Glutamatergic neuron (in vitro differentiated cells): Measurements from ENCODE around the gene KRTAP9-7. TPM values are rescaled to one million over a fixed set of nuclear protein-coding genes. Genes with fewer than 3 reads are reported as not detected.

ENCODE experiments used
- DNase-seq: peaks from one replicate; pipeline ENCODE4 v3.0.0; 2022
- H3K27ac Mint-ChIP-seq: one replicate; pipeline ENCODE4 v1.8.0; 2020; ENCODE audit warnings: mild to moderate bottlenecking, mixed read lengths, inconsistent platforms; ENCODE audit not compliant: unreplicated experiment
- H3K27me3 Mint-ChIP-seq: one replicate; pipeline ENCODE4 v1.8.0; 2020; ENCODE audit warnings: mild to moderate bottlenecking, moderate library complexity, mixed read lengths, inconsistent platforms; ENCODE audit not compliant: unreplicated experiment
- H3K36me3 Mint-ChIP-seq: one replicate; pipeline ENCODE4 v1.8.0; 2020; ENCODE audit warnings: mild to moderate bottlenecking, mixed read lengths, inconsistent platforms; ENCODE audit not compliant: unreplicated experiment
- H3K4me1 Mint-ChIP-seq: one replicate; pipeline ENCODE4 v1.8.0; 2020; ENCODE audit warnings: mild to moderate bottlenecking, low read depth, mixed read lengths, inconsistent platforms; ENCODE audit not compliant: unreplicated experiment
- H3K4me3 Mint-ChIP-seq: one replicate; pipeline ENCODE4 v1.8.0; 2020; ENCODE audit warnings: mild to moderate bottlenecking, mixed read lengths, inconsistent platforms; ENCODE audit not compliant: unreplicated experiment
- H3K9me3 Mint-ChIP-seq: one replicate; pipeline ENCODE4 v1.8.0; 2020; ENCODE audit warnings: mild to moderate bottlenecking, moderate library complexity, mixed read lengths, inconsistent platforms; ENCODE audit not compliant: unreplicated experiment
- total RNA-seq: library from RNA; stranded (reverse); fragmentation: NEBNext Ultra II Directional; extraction: Animal tissue kit (Norgen Biotek cat#: 25700); gene quantifications from one replicate; pipeline ENCODE4 v1.2.1, GENCODE V29; 2021; ENCODE audit not compliant: unreplicated experiment
- TF ChIP-seq, protein P1 (sequence below): fragments of 200-600 bp; sonication (generic); IDR thresholded peaks from one replicate; pipeline ENCODE4 v1.5.0; 2021; ENCODE audit not compliant: partially characterized antibody, unreplicated experiment

Gene KRTAP9-7
- total RNA-seq, 1 donor from 2014 or later = not detected

DNA sequence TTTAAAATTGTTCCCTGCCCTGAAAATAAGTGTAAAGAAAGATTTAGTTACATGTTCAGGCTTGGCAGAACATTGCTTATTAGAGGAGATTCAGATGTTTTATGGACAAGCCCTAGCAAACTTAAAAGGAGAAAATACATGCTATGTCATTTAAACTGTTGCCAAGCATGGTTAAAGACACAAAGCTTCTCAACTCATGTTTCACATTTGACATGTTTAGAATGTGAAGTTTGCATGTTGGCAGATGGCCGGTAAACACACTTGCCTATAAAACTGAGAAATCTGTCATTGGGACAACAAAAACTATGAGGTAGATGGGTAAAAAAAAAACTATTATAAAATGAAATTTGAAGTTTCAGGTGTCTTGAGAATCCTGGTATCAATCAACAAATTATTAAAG, 21.3 kb downstream of the KRTAP9-7 start:
- H3K4me1 Mint-ChIP-seq = no peaks in the 10 kb centered on the region
- H3K27ac Mint-ChIP-seq = no peak overlapping the region
- DNase-seq = no peak
- TF ChIP-seq, protein P1, sequence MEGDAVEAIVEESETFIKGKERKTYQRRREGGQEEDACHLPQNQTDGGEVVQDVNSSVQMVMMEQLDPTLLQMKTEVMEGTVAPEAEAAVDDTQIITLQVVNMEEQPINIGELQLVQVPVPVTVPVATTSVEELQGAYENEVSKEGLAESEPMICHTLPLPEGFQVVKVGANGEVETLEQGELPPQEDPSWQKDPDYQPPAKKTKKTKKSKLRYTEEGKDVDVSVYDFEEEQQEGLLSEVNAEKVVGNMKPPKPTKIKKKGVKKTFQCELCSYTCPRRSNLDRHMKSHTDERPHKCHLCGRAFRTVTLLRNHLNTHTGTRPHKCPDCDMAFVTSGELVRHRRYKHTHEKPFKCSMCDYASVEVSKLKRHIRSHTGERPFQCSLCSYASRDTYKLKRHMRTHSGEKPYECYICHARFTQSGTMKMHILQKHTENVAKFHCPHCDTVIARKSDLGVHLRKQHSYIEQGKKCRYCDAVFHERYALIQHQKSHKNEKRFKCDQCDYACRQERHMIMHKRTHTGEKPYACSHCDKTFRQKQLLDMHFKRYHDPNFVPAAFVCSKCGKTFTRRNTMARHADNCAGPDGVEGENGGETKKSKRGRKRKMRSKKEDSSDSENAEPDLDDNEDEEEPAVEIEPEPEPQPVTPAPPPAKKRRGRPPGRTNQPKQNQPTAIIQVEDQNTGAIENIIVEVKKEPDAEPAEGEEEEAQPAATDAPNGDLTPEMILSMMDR = no peak
- peaks cover 2% of the 10 kb centered on the region for H3K9me3 Mint-ChIP-seq
- H3K36me3 Mint-ChIP-seq = no peaks in the 10 kb centered on the region
- no peak overlapping the region for H3K4me3 Mint-ChIP-seq
- H3K27me3 Mint-ChIP-seq = peaks cover 4% of the 10 kb centered on the region

DNA sequence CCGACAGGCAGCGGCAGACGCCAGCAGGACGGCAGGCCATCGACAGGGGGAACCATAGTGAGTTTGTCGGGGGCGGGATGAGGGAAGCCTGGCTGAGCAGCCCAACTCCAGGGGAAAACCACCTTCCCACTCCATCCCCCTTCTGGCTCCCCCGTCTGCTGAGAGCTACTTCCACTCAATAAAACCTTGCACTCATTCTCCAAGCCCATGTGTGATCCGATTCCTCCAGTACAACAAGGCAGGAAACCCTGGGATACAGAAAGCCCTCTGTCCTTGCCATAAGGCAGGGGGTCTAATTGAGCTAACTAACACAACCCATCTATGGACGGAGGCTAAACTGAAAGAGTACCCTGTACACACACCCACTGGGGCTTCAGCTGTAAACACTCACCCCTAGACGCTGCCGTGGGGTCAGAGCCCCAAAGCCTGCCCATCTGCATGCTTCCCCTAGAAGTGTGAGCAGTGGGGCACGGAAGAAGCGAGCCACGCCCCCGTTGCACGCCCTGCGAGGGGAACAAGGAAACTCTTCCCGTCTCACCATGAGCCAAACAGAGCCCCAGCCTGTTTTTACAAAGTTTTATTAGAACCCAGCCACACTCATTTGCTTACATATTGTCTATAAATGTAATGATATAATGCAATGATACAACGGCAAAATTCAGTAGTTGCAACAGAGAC, 23.1 kb downstream of the KRTAP9-7 start:
- no peaks in the 10 kb centered on the region for H3K4me1 Mint-ChIP-seq
- peaks cover 4% of the 10 kb centered on the region for H3K27me3 Mint-ChIP-seq
- TF ChIP-seq, protein P1 = no peak
- H3K4me3 Mint-ChIP-seq = no peak overlapping the region
- H3K9me3 Mint-ChIP-seq = no peaks in the 10 kb centered on the region
- H3K27ac Mint-ChIP-seq = no peak overlapping the region
- no peaks in the 10 kb centered on the region for H3K36me3 Mint-ChIP-seq
- DNase-seq = no peak

DNA sequence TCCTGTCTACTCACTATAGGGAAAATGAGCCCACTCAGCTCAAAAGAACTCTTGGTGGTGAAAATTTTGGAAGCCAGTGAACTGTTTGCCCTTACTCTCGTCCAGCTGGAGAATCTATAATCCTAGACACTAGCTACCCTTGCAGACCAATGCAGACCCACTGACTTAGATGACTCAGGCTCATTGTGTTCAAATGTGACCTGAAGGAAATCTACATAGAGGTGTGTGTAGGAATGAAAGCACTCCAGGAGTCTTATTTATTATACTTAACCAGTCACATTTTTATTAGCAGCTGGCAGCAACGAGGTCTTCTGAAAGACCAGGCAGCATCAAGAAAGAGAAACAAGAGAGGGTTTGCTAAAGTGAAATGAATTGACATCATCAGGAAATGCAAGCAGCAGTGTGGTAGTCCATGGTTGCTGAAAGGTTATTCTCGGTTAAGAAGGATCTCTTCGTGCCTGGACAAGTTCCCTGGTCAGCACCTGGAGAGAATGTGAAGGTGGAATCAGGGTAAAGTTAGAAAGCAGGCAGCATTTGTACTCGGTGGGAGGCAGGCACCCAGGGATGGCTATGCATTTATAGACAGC, 25.8 kb downstream of the KRTAP9-7 start:
- H3K36me3 Mint-ChIP-seq = no peaks in the 10 kb centered on the region
- DNase-seq = no peak
- H3K27ac Mint-ChIP-seq = no peak overlapping the region
- no peaks in the 10 kb centered on the region for H3K4me1 Mint-ChIP-seq
- H3K4me3 Mint-ChIP-seq = no peak overlapping the region
- TF ChIP-seq, protein P1 = no peak
- H3K9me3 Mint-ChIP-seq = no peaks in the 10 kb centered on the region
- H3K27me3 Mint-ChIP-seq = peaks cover 4% of the 10 kb centered on the region

DNA sequence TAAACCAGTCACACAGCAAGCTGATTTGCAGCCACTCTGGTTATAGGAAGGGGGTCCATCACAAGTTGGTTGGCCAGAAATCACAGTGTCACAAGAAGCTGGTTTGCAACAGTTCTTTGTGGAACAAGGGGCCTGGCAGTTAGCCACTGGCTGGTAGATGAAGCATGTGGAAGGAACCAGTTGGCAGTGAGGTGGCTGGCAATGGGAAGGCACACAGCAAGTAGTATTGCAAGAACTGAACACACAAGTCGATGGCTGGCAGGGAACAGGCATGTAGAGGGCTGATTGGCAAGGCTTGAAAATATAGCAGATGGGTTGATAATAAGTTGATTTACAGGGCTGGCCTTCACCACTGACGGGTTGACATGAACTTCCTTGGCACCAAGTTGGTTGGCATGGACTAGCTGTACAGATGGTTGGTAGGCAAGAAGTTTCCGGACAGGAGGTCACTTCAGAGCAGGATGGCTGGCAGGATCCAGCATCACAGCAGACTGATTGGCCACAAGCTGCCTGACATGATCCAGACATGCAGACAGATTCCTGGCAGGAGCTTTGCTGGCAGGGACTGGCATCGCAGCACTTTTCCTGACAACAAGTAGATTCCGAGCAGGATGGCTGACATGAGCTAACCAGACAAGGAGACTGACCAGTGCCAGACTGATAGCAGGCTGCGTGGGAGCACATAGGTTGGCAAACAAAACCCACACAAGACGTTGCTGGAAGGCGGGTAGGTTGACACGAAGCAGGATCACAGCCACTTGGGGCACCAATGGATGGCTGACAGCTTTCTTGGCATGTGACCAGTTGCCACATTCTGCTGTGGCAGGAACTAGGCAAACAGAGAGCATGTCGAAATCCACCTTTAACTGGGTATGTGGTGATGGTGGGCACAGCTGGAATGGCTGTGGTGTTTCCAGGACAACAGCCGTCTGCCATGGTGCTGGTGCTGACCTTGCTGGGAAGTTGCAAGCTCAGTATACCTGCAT, 26.7 kb downstream of the KRTAP9-7 start, which contains the start of gene KRTAP29-1:
Gene KRTAP29-1 (minus strand): TSS at position 936 of the 986 bp plus-strand sequence. CDS start 0 bp downstream, at position 936.
- no peaks in the 10 kb centered on the region for H3K4me1 Mint-ChIP-seq
- TF ChIP-seq, protein P1 = no peak
- H3K9me3 Mint-ChIP-seq = no peaks in the 10 kb centered on the region
- H3K27me3 Mint-ChIP-seq = peaks cover 4% of the 10 kb centered on the region
- H3K27ac Mint-ChIP-seq = no peak within 1 kb of the TSS
- no peaks in the 10 kb centered on the region for H3K36me3 Mint-ChIP-seq
- DNase-seq = no peak
- no peak within 1 kb of the TSS for H3K4me3 Mint-ChIP-seq
